ENCODE measurements around the gene TSHZ3. TPM values are rescaled to one million over a fixed set of nuclear protein-coding genes. Genes with fewer than 3 reads are reported as not detected.

Gene TSHZ3
- total and polyA plus RNA-seq, 12 donors, result 2.6 to 9.3 (median 7.8) TPM

- H3K9me3 ChIP-seq (replicated peaks in 1 of 3), result no peaks in the 10 kb centered on the region
- H3K4me3 ChIP-seq, result no peak overlapping the region
- no peak for DNase-seq
- H3K36me3 ChIP-seq (replicated peaks in 1 of 2), result no peaks in the 10 kb centered on the region
- H3K27me3 ChIP-seq, result no peaks in the 10 kb centered on the region
- TF ChIP-seq CTCF (IDR thresholded peaks at IDR 0.05) (no peak), POLR2A (IDR thresholded peaks at IDR 0.05) (no peak)
- no peaks in the 10 kb centered on the region for H3K4me1 ChIP-seq (replicated peaks in 1 of 2)
- intact Hi-C loops (cut with DNase I), result no loop called here
- no peak overlapping the region for H3K27ac ChIP-seq
- WGBS, 4 donors, result 79 to 95% (median 94%) methylated on average over 1 of the region's 1 CpG
Measured at GRCh38 chr19:31377736-31378135, 28.5 kb upstream of the TSHZ3 start.

GRCh38 chr19:31372246-31372781, 23.1 kb upstream of the TSHZ3 start:
- Histone ChIP-seq H3K36me3 (replicated peaks in 1 of 2) (no peaks in the 10 kb centered on the region), H3K27ac (no peak overlapping the region), H3K27me3 (no peaks in the 10 kb centered on the region), H3K4me3 (no peak overlapping the region), H3K4me1 (replicated peaks in 1 of 2) (no peaks in the 10 kb centered on the region), H3K9me3 (replicated peaks in 1 of 3) (no peaks in the 10 kb centered on the region)
- 81 to 100% (median 88%) methylated on average over 1 to 2 of the region's 2 CpGs for WGBS, 4 donors
- intact Hi-C loops (cut with DNase I), result no loop called here
- DNase-seq, result no peak
- TF ChIP-seq POLR2A (IDR thresholded peaks at IDR 0.05) (no peak), CTCF (IDR thresholded peaks at IDR 0.05) (no peak)

- no peak overlapping the region for H3K27ac ChIP-seq
- no peak for DNase-seq
- no peaks in the 10 kb centered on the region for H3K36me3 ChIP-seq (replicated peaks in 1 of 2)
- no peaks in the 10 kb centered on the region for H3K27me3 ChIP-seq
- no peak overlapping the region for H3K4me3 ChIP-seq
- no peaks in the 10 kb centered on the region for H3K9me3 ChIP-seq (replicated peaks in 1 of 3)
- intact Hi-C loops (cut with DNase I), result no loop called here
- no peak for TF ChIP-seq CTCF (IDR thresholded peaks at IDR 0.05)
- no peak for TF ChIP-seq POLR2A (IDR thresholded peaks at IDR 0.05)
- 69 to 79% (median 75%) methylated on average over 3 to 5 of the region's 5 CpGs for WGBS, 4 donors
- no peaks in the 10 kb centered on the region for H3K4me1 ChIP-seq (replicated peaks in 1 of 2)
Measured at GRCh38 chr19:31370216-31370615, 21.0 kb upstream of the TSHZ3 start.

- TF ChIP-seq CTCF (IDR thresholded peaks at IDR 0.05) (no peak), POLR2A (IDR thresholded peaks at IDR 0.05) (no peak)
- no peak for DNase-seq
- Histone ChIP-seq H3K9me3 (replicated peaks in 1 of 3) (no peaks in the 10 kb centered on the region), H3K27me3 (no peaks in the 10 kb centered on the region), H3K27ac (no peak overlapping the region), H3K4me1 (replicated peaks in 1 of 2) (no peaks in the 10 kb centered on the region), H3K4me3 (no peak overlapping the region), H3K36me3 (replicated peaks in 1 of 2) (no peaks in the 10 kb centered on the region)
- intact Hi-C loops (cut with DNase I), result no loop called here
- WGBS, 4 donors, result 75 to 93% (median 77%) methylated on average over 3 of the region's 3 CpGs
Measured at GRCh38 chr19:31364963-31365362, 15.7 kb upstream of the TSHZ3 start.
